HepG2 (cell line): ENCODE data around the gene SECTM1. TPM values are rescaled to one million over a fixed set of nuclear protein-coding genes. Genes with fewer than 3 reads are reported as not detected.

Source experiments
- DNMT1 ChIP-seq: sonication (generic); formaldehyde crosslinking; IDR thresholded peaks from 2 replicates; pipeline ENCODE4 v1.5.1; 2020; ENCODE audit warnings: mild to moderate bottlenecking, missing genetic modification reagents
- KAT2B ChIP-seq: fragments of 150-350 bp; IDR thresholded peaks from 2 replicates; pipeline ENCODE4 v1.6.1; 2014; ENCODE audit warnings: low read depth, low read length, borderline replicate concordance
- MED13 ChIP-seq: sonication (generic); formaldehyde crosslinking; IDR thresholded peaks from 2 replicates; pipeline ENCODE4 v1.5.0; 2020; ENCODE audit warnings: missing genetic modification reagents
- NONO ChIP-seq, 2 experiments: fragments of 450-650 bp in 1 of 2; sonication (generic) in 1 of 2; formaldehyde crosslinking in 1 of 2; IDR thresholded peaks in 1 of 2; conservative IDR thresholded peaks in 1 of 2; 2 replicates each; pipeline versions ENCODE4 v1.6.1 to v1.8.0; 2017 to 2022; ENCODE audit warnings: mild to moderate bottlenecking in 1 of 2, missing genetic modification reagents in 1 of 2, moderate library complexity in 1 of 2
- PRDM15 ChIP-seq: sonication (generic); formaldehyde crosslinking; IDR thresholded peaks from 2 replicates; pipeline ENCODE4 v1.4.0; 2020; ENCODE audit warnings: missing genetic modification reagents
- RELA ChIP-seq: sonication (generic); formaldehyde crosslinking; IDR thresholded peaks from 2 replicates; pipeline ENCODE4 v1.4.0; 2020; ENCODE audit warnings: missing genetic modification reagents
- SIN3B ChIP-seq: fragments of 150-350 bp; IDR thresholded peaks from 2 replicates; pipeline ENCODE4 v1.6.1; 2014; ENCODE audit warnings: low read length
- SMAD1 ChIP-seq: sonication (generic); formaldehyde crosslinking; IDR thresholded peaks from 2 replicates; pipeline ENCODE4 v1.4.0; 2020; ENCODE audit warnings: missing genetic modification reagents, low read depth, mild to moderate bottlenecking, borderline replicate concordance
- SP4 ChIP-seq: sonication (generic); formaldehyde crosslinking; IDR thresholded peaks from 2 replicates; pipeline ENCODE4 v1.8.1; 2023; ENCODE audit warnings: mild to moderate bottlenecking, missing genetic modification reagents
- TOPORS ChIP-seq: sonication (generic); formaldehyde crosslinking; IDR thresholded peaks from 2 replicates; pipeline ENCODE4 v1.8.0; 2023; ENCODE audit warnings: mild to moderate bottlenecking, missing genetic modification reagents
- ZC3H4 ChIP-seq: sonication (generic); formaldehyde crosslinking; IDR thresholded peaks from 2 replicates; pipeline ENCODE4 v1.4.0; 2020; ENCODE audit warnings: missing genetic modification reagents, borderline replicate concordance
- ZNF12 ChIP-seq: sonication (generic); formaldehyde crosslinking; IDR thresholded peaks from 2 replicates; pipeline ENCODE4 v1.5.0; 2020; ENCODE audit warnings: missing genetic modification reagents
- ZNF235 ChIP-seq: sonication (generic); formaldehyde crosslinking; IDR thresholded peaks from 2 replicates; pipeline ENCODE4 v1.8.1; 2023; ENCODE audit warnings: mild to moderate bottlenecking, missing genetic modification reagents, borderline replicate concordance
- ZNF280B ChIP-seq: sonication (generic); formaldehyde crosslinking; IDR thresholded peaks from 2 replicates; pipeline ENCODE4 v1.5.0; 2020; ENCODE audit warnings: missing genetic modification reagents, mild to moderate bottlenecking, borderline replicate concordance
- ZNF333 ChIP-seq: sonication (generic); formaldehyde crosslinking; IDR thresholded peaks from 2 replicates; pipeline ENCODE4 v1.4.0; 2020; ENCODE audit warnings: mild to moderate bottlenecking, missing genetic modification reagents, borderline replicate concordance
- ZNF546 ChIP-seq: sonication (generic); formaldehyde crosslinking; conservative IDR thresholded peaks from 2 replicates; pipeline ENCODE4 v1.8.1; 2023; ENCODE audit warnings: mild to moderate bottlenecking, missing genetic modification reagents
- ZNF766 ChIP-seq: sonication (generic); formaldehyde crosslinking; IDR thresholded peaks from 2 replicates; pipeline ENCODE4 v1.5.0; 2020; ENCODE audit warnings: missing genetic modification reagents, borderline replicate concordance
- ZNF800 ChIP-seq: sonication (generic); formaldehyde crosslinking; IDR thresholded peaks from 2 replicates; pipeline ENCODE4 v1.4.0; 2020; ENCODE audit warnings: missing genetic modification reagents
- polyA plus RNA-seq, 8 experiments: library from polyadenylated mRNA; depleted of rRNA in 3 of 8; stranded (reverse) in 7 of 8; unstranded in 1 of 8; fragments of >200 nt; fragmentation: Illumina TruSeq in 4 of 8; extraction: Trizol in 4 of 8; gene quantifications; 2 replicates each; pipeline versions ENCODE4 v1.2.1 to v1.2.3, GENCODE V29; 2011 to 2016; ENCODE audit warnings: low read depth in 4 of 8, missing spikeins in 1 of 8, mixed read lengths in 1 of 8; ENCODE audit not compliant: insufficient read depth in 1 of 8
- total RNA-seq, 5 experiments: library from RNA; depleted of rRNA; stranded (reverse); fragments of >200 nt; fragmentation: Illumina TruSeq; extraction: Trizol; gene quantifications; 2 replicates each; pipeline ENCODE4 v1.2.3, GENCODE V29; 2016; ENCODE audit warnings: low read depth in 1 of 5

SECTM1 gene
- total and polyA plus RNA-seq, 2 of the 13 experiments (the other 11 are each of a cell fraction or from before 2014, with no cell fraction given), result 3.5 to 5.3 TPM

GRCh38 chr17:82328994-82329507 lies 4.5 kb downstream of the SECTM1 start (continued):
- TF ChIP-seq PRDM15 (CRISPR knock-in tag), result no peak
- TF ChIP-seq ZC3H4 (CRISPR knock-in tag), result peak; percentile 72; the same call in 1 of the 2 replicates
- TF ChIP-seq MED13 (CRISPR knock-in tag), result no peak
- TF ChIP-seq ZNF280B (CRISPR knock-in tag), result 0 out of 2 replicates have a peak, but pooled peaks have one; percentile 17
- TF ChIP-seq ZNF800 (CRISPR knock-in tag), result 0 out of 2 replicates have a peak, but pooled peaks have one; percentile 7
- TF ChIP-seq ZNF12, result no peak
- 0 out of 2 replicates have a peak, but pooled peaks have one; percentile 48 for TF ChIP-seq DNMT1
- TF ChIP-seq TOPORS (CRISPR knock-in tag), result 0 out of 2 replicates have a peak, but pooled peaks have one; percentile 4
- 0 out of 2 replicates have a peak, but pooled peaks have one; percentile 1 for TF ChIP-seq ZNF235 (CRISPR knock-in tag)
- TF ChIP-seq SIN3B, result 0 out of 2 replicates have a peak, but pooled peaks have one; percentile 18
- TF ChIP-seq KAT2B, result no peak
- TF ChIP-seq ZNF333 (CRISPR knock-in tag), result peak; percentile 86; the same call in 1 of the 2 replicates
- no peak for TF ChIP-seq NONO (IDR thresholded peaks at IDR 0.05)
- no peak; the same call in 1 of the 2 replicates for TF ChIP-seq NONO (CRISPR knock-in tag; conservative IDR thresholded peaks at IDR 0.05)
- 0 out of 2 replicates have a peak, but pooled peaks have one; percentile 17 for TF ChIP-seq RELA
- 0 out of 2 replicates have a peak, but pooled peaks have one; percentile 3 for TF ChIP-seq SMAD1 (CRISPR knock-in tag)
- 0 out of 2 replicates have a peak, but pooled peaks have one; percentile 0 for TF ChIP-seq ZNF546 (CRISPR knock-in tag)
- peak; percentile 2; the same call in 1 of the 2 replicates for TF ChIP-seq SP4 (CRISPR knock-in tag)
- TF ChIP-seq ZNF766 (CRISPR knock-in tag), result no peak
